OCI-LY3 (cell line): ENCODE measurements around the gene NEDD4L.

ENCODE experiments used
- EZH2phosphoT487 ChIP-seq: fragments of 200-600 bp; shearing (Covaris generic); IDR thresholded peaks from 2 replicates; pipeline ENCODE4 v1.6.1; 2018; ENCODE audit warnings: antibody characterized with exemption, mixed run types, low read depth
- TF ChIP-seq, protein P1 (sequence below): fragments of 200-600, 300-600 bp; sonication (generic); IDR thresholded peaks from 2 replicates; pipeline ENCODE4 v1.5.1; 2014; ENCODE audit warnings: antibody characterized with exemption, low read length, low read depth

DNA sequence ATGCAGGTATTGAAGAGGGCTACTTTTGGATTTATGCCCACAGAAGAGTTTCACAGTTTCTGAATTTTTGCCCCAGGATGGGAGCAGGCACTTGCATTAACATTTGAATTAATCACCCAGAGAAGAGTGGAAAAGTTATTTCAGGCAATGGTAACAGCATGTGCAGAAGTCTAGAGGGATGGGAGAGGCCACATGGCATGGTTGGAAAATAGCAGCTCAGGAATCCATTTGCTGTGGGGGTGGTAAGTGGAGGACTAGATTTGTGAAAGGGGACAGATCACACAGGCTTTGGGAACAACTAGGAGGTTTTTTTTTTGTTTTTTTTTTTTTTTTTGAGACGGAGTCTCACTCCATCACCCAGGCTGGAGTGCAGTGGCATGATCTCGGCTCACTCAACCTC, 65.2 kb downstream of the NEDD4L start:
- TF ChIP-seq EZH2phosphoT487, result no peak
- TF ChIP-seq, protein P1, sequence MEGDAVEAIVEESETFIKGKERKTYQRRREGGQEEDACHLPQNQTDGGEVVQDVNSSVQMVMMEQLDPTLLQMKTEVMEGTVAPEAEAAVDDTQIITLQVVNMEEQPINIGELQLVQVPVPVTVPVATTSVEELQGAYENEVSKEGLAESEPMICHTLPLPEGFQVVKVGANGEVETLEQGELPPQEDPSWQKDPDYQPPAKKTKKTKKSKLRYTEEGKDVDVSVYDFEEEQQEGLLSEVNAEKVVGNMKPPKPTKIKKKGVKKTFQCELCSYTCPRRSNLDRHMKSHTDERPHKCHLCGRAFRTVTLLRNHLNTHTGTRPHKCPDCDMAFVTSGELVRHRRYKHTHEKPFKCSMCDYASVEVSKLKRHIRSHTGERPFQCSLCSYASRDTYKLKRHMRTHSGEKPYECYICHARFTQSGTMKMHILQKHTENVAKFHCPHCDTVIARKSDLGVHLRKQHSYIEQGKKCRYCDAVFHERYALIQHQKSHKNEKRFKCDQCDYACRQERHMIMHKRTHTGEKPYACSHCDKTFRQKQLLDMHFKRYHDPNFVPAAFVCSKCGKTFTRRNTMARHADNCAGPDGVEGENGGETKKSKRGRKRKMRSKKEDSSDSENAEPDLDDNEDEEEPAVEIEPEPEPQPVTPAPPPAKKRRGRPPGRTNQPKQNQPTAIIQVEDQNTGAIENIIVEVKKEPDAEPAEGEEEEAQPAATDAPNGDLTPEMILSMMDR, result no peak
